ENCODE measurements around the gene HDAC4. TPM values are rescaled to one million over a fixed set of nuclear protein-coding genes. Genes with fewer than 3 reads are reported as not detected.

Gene HDAC4
- total and polyA plus RNA-seq, 7 donors = 7.9 to 329 (median 129) TPM

DNA sequence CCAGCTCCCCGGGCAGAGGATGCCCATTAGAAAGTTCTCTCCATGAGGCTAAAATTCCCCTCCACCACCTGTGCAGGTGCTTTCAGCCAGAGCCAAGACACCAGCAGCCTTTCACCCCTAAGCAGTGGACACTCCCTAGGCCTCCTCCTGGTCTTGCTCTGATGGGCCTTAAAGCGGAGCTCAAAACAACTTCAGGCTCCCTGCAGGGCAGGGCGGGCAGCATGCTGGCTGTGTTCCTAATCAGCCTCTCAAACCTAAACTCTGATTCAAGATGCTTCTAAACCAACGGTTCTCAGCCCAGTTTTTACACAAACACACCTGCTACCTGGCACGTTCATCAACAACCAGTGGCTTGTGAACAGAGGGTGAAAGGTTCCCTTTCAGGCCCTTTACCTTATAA lies 298.6 kb downstream of the HDAC4 start:
- intact Hi-C loops (cut with DNase I) = no loop called here
- H3K27me3 ChIP-seq (ENCODE audit: insufficient read depth in 3 of 3, low read length in 2 of 3) = no peaks in the 10 kb centered on the region
- peaks cover 24% of the 10 kb centered on the region for H3K4me1 ChIP-seq
- no peaks in the 10 kb centered on the region for H3K9me3 ChIP-seq
- DNase-seq (no peak), ATAC-seq (no peak)
- no peak for TF ChIP-seq CTCF (IDR thresholded peaks at IDR 0.05)
- H3K36me3 ChIP-seq (ENCODE audit: insufficient read depth in 1 of 2, low read depth in 1 of 2) = peaks cover 0 to 89% of the 10 kb centered on the region in 2 donors
- WGBS, 3 donors = 79 to 91% (median 86%) methylated on average over 5 of the region's 5 CpGs
- H3K4me3 ChIP-seq = no peak overlapping the region
- H3K27ac ChIP-seq = peak overlapping the region; percentile 83

- Histone ChIP-seq H3K9me3 (no peaks in the 10 kb centered on the region), H3K4me1 (peaks cover 24% of the 10 kb centered on the region), H3K4me3 (no peak overlapping the region), H3K36me3 (ENCODE audit: insufficient read depth in 1 of 2, low read depth in 1 of 2) (peaks cover 0 to 89% of the 10 kb centered on the region in 2 donors), H3K27me3 (ENCODE audit: insufficient read depth in 3 of 3, low read length in 2 of 3) (no peaks in the 10 kb centered on the region), H3K27ac (peak overlapping the region; percentile 83)
- no peak for TF ChIP-seq CTCF (IDR thresholded peaks at IDR 0.05)
- intact Hi-C loops (cut with DNase I) = no loop called here
- WGBS, 3 donors = 95 to 97% (median 96%) methylated on average over 19 to 24 of the region's 24 CpGs
- ATAC-seq (no peak), DNase-seq (no peak)
These were observed 299.0 kb downstream of the HDAC4 start for GRCh38 chr2:239101807-239102206.

- DNase-seq = no peak
- H3K27ac ChIP-seq = no peak overlapping the region
- H3K36me3 ChIP-seq (ENCODE audit: insufficient read depth in 1 of 2, low read depth in 1 of 2) = peaks cover 0 to 83% of the 10 kb centered on the region in 2 donors
- H3K27me3 ChIP-seq (ENCODE audit: insufficient read depth in 3 of 3, low read length in 2 of 3) = no peaks in the 10 kb centered on the region
- no peak for TF ChIP-seq CTCF (IDR thresholded peaks at IDR 0.05)
- H3K4me3 ChIP-seq = no peak overlapping the region
- ATAC-seq = no peak
- WGBS, 3 donors = 93 to 99% (median 96%) methylated on average over 15 of the region's 15 CpGs
- no peaks in the 10 kb centered on the region for H3K9me3 ChIP-seq
- intact Hi-C loops (cut with DNase I) = no loop called here
- H3K4me1 ChIP-seq = peaks cover 24% of the 10 kb centered on the region
These were observed 299.7 kb downstream of the HDAC4 start for GRCh38 chr2:239101071-239101470.

DNA sequence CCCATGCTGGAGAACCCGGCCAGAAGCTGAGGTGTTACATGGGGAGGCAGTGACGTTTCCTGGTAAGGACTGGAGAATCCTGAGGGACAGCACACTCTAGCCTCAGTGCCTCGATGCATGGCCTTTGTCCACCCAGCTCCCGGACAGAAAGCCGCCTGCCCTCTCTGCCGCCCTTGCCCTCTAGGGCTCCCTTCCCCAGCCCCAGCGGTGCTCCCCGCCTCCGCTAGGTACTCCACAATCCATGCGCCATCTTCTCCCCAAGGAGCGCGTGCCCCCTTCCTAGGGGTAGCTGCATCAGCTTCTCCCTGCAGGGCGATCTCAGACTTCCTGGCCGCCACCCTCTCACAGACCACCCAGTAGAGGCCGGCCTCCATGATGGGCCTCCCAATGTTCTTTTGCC lies 301.3 kb downstream of the HDAC4 start:
- DNase-seq (no peak), ATAC-seq (no peak)
- Histone ChIP-seq H3K4me1 (peaks cover 23% of the 10 kb centered on the region), H3K9me3 (no peaks in the 10 kb centered on the region), H3K36me3 (ENCODE audit: insufficient read depth in 1 of 2, low read depth in 1 of 2) (peaks cover 0 to 82% of the 10 kb centered on the region in 2 donors), H3K27ac (no peak overlapping the region), H3K4me3 (no peak overlapping the region), H3K27me3 (ENCODE audit: insufficient read depth in 3 of 3, low read length in 2 of 3) (no peaks in the 10 kb centered on the region)
- 94 to 95% (median 95%) methylated on average over 15 of the region's 15 CpGs for WGBS, 3 donors
- TF ChIP-seq CTCF (IDR thresholded peaks at IDR 0.05) = no peak
- intact Hi-C loops (cut with DNase I) = no loop called here

- Histone ChIP-seq H3K27ac (peak overlapping the region; percentile 42), H3K27me3 (ENCODE audit: insufficient read depth in 3 of 3, low read length in 2 of 3) (no peaks in the 10 kb centered on the region), H3K4me3 (no peak overlapping the region), H3K4me1 (peaks cover 13% of the 10 kb centered on the region), H3K36me3 (ENCODE audit: insufficient read depth in 1 of 2, low read depth in 1 of 2) (peaks cover 0 to 87% of the 10 kb centered on the region in 2 donors), H3K9me3 (no peaks in the 10 kb centered on the region)
- DNase-seq (peak; percentile 41 to 87), ATAC-seq (peak; percentile 29 to 84 (median 68))
- intact Hi-C loops (cut with DNase I) = no loop called here
- 43 to 55% (median 54%) methylated on average over 20 of the region's 20 CpGs for WGBS, 3 donors
- TF ChIP-seq CTCF (IDR thresholded peaks at IDR 0.05) = no peak
These were observed 302.4 kb downstream of the HDAC4 start for GRCh38 chr2:239098288-239098970.

All from psoas muscle (tissue), 8 donors.